Astrocyte (in vitro differentiated cells and primary cell): ENCODE data around the gene PCGF3. TPM values are rescaled to one million over a fixed set of nuclear protein-coding genes. Genes with fewer than 3 reads are reported as not detected.
A peak's percentile ranks its signal among the peaks of the same experiment; 100 is the strongest.

ENCODE experiments used
- DNase-seq: peaks from one replicate; pipeline ENCODE4 v3.0.0-alpha.2; 2010; ENCODE audit warnings: low read depth
- FAIRE-seq: peaks from 2 replicates; lab custom pipeline; 2011; peaks lifted over from hg19 to GRCh38; lab: Jason Lieb, UNC
- H2AFZ ChIP-seq: 2 replicates; pipeline ENCODE4 v1.6.0; 2012; ENCODE audit warnings: low read depth, low read length, inconsistent platforms
- H3K27ac ChIP-seq: 2 replicates; pipeline ENCODE4 v1.5.1; 2011; ENCODE audit warnings: low read depth, low read length, inconsistent platforms
- H3K27me3 ChIP-seq: 2 replicates; pipeline ENCODE4 v1.6.0; 2011; ENCODE audit warnings: low read length, inconsistent platforms; ENCODE audit not compliant: insufficient read depth
- H3K36me3 ChIP-seq: 2 replicates; pipeline ENCODE4 v1.5.1; 2011; ENCODE audit warnings: low read length, inconsistent platforms; ENCODE audit not compliant: insufficient read depth
- H3K4me1 ChIP-seq: 2 replicates; pipeline ENCODE4 v1.5.1; 2011; ENCODE audit warnings: low read length, inconsistent platforms; ENCODE audit not compliant: insufficient read depth
- H3K4me2 ChIP-seq: 2 replicates; pipeline ENCODE4 v1.6.0; 2012; ENCODE audit warnings: low read length, inconsistent platforms
- H3K4me3 ChIP-seq: 2 replicates; pipeline ENCODE4 v1.5.1; 2011; ENCODE audit warnings: low read depth, mild to moderate bottlenecking, low read length, inconsistent platforms; ENCODE audit not compliant: insufficient read depth
- H3K79me2 ChIP-seq: 2 replicates; pipeline ENCODE4 v1.6.0; 2012; ENCODE audit warnings: mild to moderate bottlenecking, low read length, inconsistent platforms; ENCODE audit not compliant: insufficient read depth
- H3K9ac ChIP-seq: 2 replicates; pipeline ENCODE4 v1.6.0; 2012; ENCODE audit warnings: mild to moderate bottlenecking, low read length, inconsistent platforms
- H3K9me3 ChIP-seq: 2 replicates; pipeline ENCODE4 v1.5.1; 2012; ENCODE audit warnings: low read depth, mild to moderate bottlenecking, low read length, inconsistent platforms; ENCODE audit not compliant: insufficient read depth
- H4K20me1 ChIP-seq: 2 replicates; pipeline ENCODE4 v1.6.0; 2012; ENCODE audit warnings: low read length, inconsistent platforms; ENCODE audit not compliant: insufficient read depth
- H3K27ac Mint-ChIP-seq: one replicate; pipeline ENCODE4 v1.8.0; 2021; ENCODE audit warnings: mild to moderate bottlenecking, mixed read lengths; ENCODE audit not compliant: unreplicated experiment
- H3K27me3 Mint-ChIP-seq: one replicate; pipeline ENCODE4 v1.8.0; 2021; ENCODE audit warnings: low read depth, mixed read lengths; ENCODE audit not compliant: unreplicated experiment
- H3K36me3 Mint-ChIP-seq: one replicate; pipeline ENCODE4 v1.8.0; 2021; ENCODE audit warnings: low read depth, mixed read lengths; ENCODE audit not compliant: unreplicated experiment
- H3K4me1 Mint-ChIP-seq: one replicate; pipeline ENCODE4 v1.8.0; 2021; ENCODE audit warnings: low read depth, mixed read lengths; ENCODE audit not compliant: unreplicated experiment
- H3K4me3 Mint-ChIP-seq: one replicate; pipeline ENCODE4 v1.8.0; 2021; ENCODE audit warnings: mild to moderate bottlenecking, moderate library complexity, mixed read lengths; ENCODE audit not compliant: unreplicated experiment
- H3K9me3 Mint-ChIP-seq: one replicate; pipeline ENCODE4 v1.8.0; 2021; ENCODE audit warnings: mild to moderate bottlenecking, mixed read lengths; ENCODE audit not compliant: unreplicated experiment
- EZH2 ChIP-seq: IDR thresholded peaks from 2 replicates; pipeline ENCODE4 v1.6.1; 2012; ENCODE audit warnings: mild to moderate bottlenecking, low read length, inconsistent platforms; ENCODE audit not compliant: insufficient read depth
- total RNA-seq: library from RNA; stranded (reverse); gene quantifications from 2 replicates; pipeline ENCODE4 v1.2.1, GENCODE V29; 2021
- TF ChIP-seq, protein P1 (sequence below): IDR thresholded peaks from 2 replicates; pipeline ENCODE4 v1.5.1; 2011; ENCODE audit warnings: low read depth, mild to moderate bottlenecking, inconsistent platforms, low read length, moderate library complexity; ENCODE audit not compliant: insufficient read depth

The PCGF3 gene
- total RNA-seq, 1 donor from 2014 or later = 65.7 TPM

- Mint-ChIP-seq H3K4me1 (peaks cover 19% of the 10 kb centered on the region), H3K9me3 (no peaks in the 10 kb centered on the region), H3K4me3 (no peak overlapping the region), H3K27ac (no peak overlapping the region), H3K27me3 (peaks cover 3% of the 10 kb centered on the region), H3K36me3 (peaks cover 4% of the 10 kb centered on the region)
- Histone ChIP-seq H2AFZ (no peak overlapping the region), H3K36me3 (no peaks in the 10 kb centered on the region), H3K4me2 (no peak overlapping the region), H3K79me2 (no peaks in the 10 kb centered on the region), H3K27ac (no peak overlapping the region), H3K9ac (no peak overlapping the region), H4K20me1 (no peaks in the 10 kb centered on the region), H3K9me3 (no peaks in the 10 kb centered on the region), H3K4me3 (no peak overlapping the region), H3K4me1 (peaks cover 30% of the 10 kb centered on the region), H3K27me3 (no peaks in the 10 kb centered on the region)
- DNase-seq (peak; percentile 46), FAIRE-seq (no peak)
- TF ChIP-seq, protein P1, sequence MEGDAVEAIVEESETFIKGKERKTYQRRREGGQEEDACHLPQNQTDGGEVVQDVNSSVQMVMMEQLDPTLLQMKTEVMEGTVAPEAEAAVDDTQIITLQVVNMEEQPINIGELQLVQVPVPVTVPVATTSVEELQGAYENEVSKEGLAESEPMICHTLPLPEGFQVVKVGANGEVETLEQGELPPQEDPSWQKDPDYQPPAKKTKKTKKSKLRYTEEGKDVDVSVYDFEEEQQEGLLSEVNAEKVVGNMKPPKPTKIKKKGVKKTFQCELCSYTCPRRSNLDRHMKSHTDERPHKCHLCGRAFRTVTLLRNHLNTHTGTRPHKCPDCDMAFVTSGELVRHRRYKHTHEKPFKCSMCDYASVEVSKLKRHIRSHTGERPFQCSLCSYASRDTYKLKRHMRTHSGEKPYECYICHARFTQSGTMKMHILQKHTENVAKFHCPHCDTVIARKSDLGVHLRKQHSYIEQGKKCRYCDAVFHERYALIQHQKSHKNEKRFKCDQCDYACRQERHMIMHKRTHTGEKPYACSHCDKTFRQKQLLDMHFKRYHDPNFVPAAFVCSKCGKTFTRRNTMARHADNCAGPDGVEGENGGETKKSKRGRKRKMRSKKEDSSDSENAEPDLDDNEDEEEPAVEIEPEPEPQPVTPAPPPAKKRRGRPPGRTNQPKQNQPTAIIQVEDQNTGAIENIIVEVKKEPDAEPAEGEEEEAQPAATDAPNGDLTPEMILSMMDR = peak; percentile 30
- TF ChIP-seq EZH2 = no peak
These were observed 21.5 kb upstream of the PCGF3 start for GRCh38 chr4:683982-684622.

- Histone ChIP-seq H2AFZ (no peak overlapping the region), H3K9ac (no peak overlapping the region), H3K27ac (no peak overlapping the region), H3K27me3 (no peaks in the 10 kb centered on the region), H3K36me3 (no peaks in the 10 kb centered on the region), H3K9me3 (no peaks in the 10 kb centered on the region), H3K4me2 (no peak overlapping the region), H3K4me1 (peaks cover 31% of the 10 kb centered on the region), H4K20me1 (no peaks in the 10 kb centered on the region), H3K79me2 (no peaks in the 10 kb centered on the region), H3K4me3 (no peak overlapping the region)
- peak overlapping the region; percentile 35 for H3K27ac Mint-ChIP-seq
- peaks cover 4% of the 10 kb centered on the region for H3K36me3 Mint-ChIP-seq
- H3K4me1 Mint-ChIP-seq = peaks cover 19% of the 10 kb centered on the region
- peaks cover 3% of the 10 kb centered on the region for H3K27me3 Mint-ChIP-seq
- DNase-seq = no peak
- H3K4me3 Mint-ChIP-seq = peak overlapping the region; percentile 47
- FAIRE-seq = no peak
- TF ChIP-seq, protein P1 = no peak
- TF ChIP-seq EZH2 = no peak
- H3K9me3 Mint-ChIP-seq = no peaks in the 10 kb centered on the region
These were observed 20.9 kb upstream of the PCGF3 start for GRCh38 chr4:684623-685327.
